ENCODE measurements around the gene PKD2L1.

Gene PKD2L1

GRCh38 chr10:100267239-100268104, 62.6 kb downstream of the PKD2L1 start, which contains the start of gene CWF19L1:
CWF19L1 (minus strand) TSS chr10:100267638; CDS start chr10:100267593, 45 bp downstream.
- peak within 1 kb of the TSS; percentile 100 for H3K4me3 ChIP-seq (ENCODE audit: low read length)
- TF ChIP-seq CTCF (conservative IDR thresholded peaks at IDR 0.05; ENCODE audit: low read length), result no peak
- peak; percentile 86 for DNase-seq (ENCODE audit: low read depth)

GRCh38 chr10:100265821-100266485, 64.1 kb downstream of the PKD2L1 start:
- peak; percentile 15 for DNase-seq (ENCODE audit: low read depth)
- TF ChIP-seq CTCF (conservative IDR thresholded peaks at IDR 0.05; ENCODE audit: low read length), result no peak
- peak overlapping the region; percentile 100 for H3K4me3 ChIP-seq (ENCODE audit: low read length)

GRCh38 chr10:100254191-100254590, 75.8 kb downstream of the PKD2L1 start:
- TF ChIP-seq CTCF (conservative IDR thresholded peaks at IDR 0.05; ENCODE audit: low read length), result no peak
- no peak overlapping the region for H3K4me3 ChIP-seq (ENCODE audit: low read length)
- no peak for DNase-seq (ENCODE audit: low read depth)

- H3K4me3 ChIP-seq (ENCODE audit: low read length), result no peak overlapping the region
- no peak for DNase-seq (ENCODE audit: low read depth)
- TF ChIP-seq CTCF (conservative IDR thresholded peaks at IDR 0.05; ENCODE audit: low read length), result no peak
These were observed 77.0 kb downstream of the PKD2L1 start for GRCh38 chr10:100253041-100253440.

GRCh38 chr10:100248820-100249219, 81.2 kb downstream of the PKD2L1 start:
- TF ChIP-seq CTCF (conservative IDR thresholded peaks at IDR 0.05; ENCODE audit: low read length), result no peak
- H3K4me3 ChIP-seq (ENCODE audit: low read length), result no peak overlapping the region
- DNase-seq (ENCODE audit: low read depth), result no peak

GRCh38 chr10:100245484-100246220, 84.4 kb downstream of the PKD2L1 start:
- TF ChIP-seq CTCF (conservative IDR thresholded peaks at IDR 0.05; ENCODE audit: low read length), result no peak
- DNase-seq (ENCODE audit: low read depth), result no peak

More at GRCh38 chr10:100245484-100246220, 84.4 kb downstream of the PKD2L1 start:
- H3K4me3 ChIP-seq (ENCODE audit: low read length), result no peak overlapping the region
